ENCODE measurements around the gene DUSP22. TPM values are rescaled to one million over a fixed set of nuclear protein-coding genes. Genes with fewer than 3 reads are reported as not detected.

DUSP22 gene
- total and polyA plus RNA-seq, 2 of the 8 experiments (the other 6 are each of a cell fraction or from before 2014, with no cell fraction given) = 15.5 to 32.4 TPM

GRCh38 chr6:397056-397455, 104.8 kb downstream of the DUSP22 start:
- Histone ChIP-seq H2AK5ac (ENCODE audit: low read depth, low read length) (no peak overlapping the region), H3K14ac (ENCODE audit: insufficient read length) (no peak overlapping the region), H4K91ac (replicated peaks; ENCODE audit: insufficient read length, low read length) (no peak overlapping the region), H2BK20ac (ENCODE audit: low read length) (no peak overlapping the region), H3K4ac (replicated peaks; ENCODE audit: insufficient read length, low read depth, low read length) (no peak overlapping the region), H2BK5ac (ENCODE audit: low read depth, low read length) (no peak overlapping the region), H2AFZ (ENCODE audit: low read length) (no peak overlapping the region), H4K8ac (ENCODE audit: extremely low read depth, insufficient read depth, low read length) (no peak overlapping the region), H2BK12ac (ENCODE audit: low read depth, low read length) (no peak overlapping the region), H3K23me2 (ENCODE audit: low read depth, low read length) (peaks cover 9% of the 10 kb centered on the region; the same call in 1 of the 2 replicates), H3K27ac (ENCODE audit: low read depth, low read length) (no peak overlapping the region), H3K4me1 (replicated peaks in 1 of 4; ENCODE audit: control insufficient read depth in 3 of 4, insufficient read depth in 4 of 4, low read length in 3 of 4) (peaks cover 2 to 6% (median 3%) of the 10 kb centered on the region in 4 experiments; a peak in 4 of 7 replicates), H3K9ac (replicated peaks in 1 of 4; ENCODE audit: extremely low read depth in 1 of 4, low read depth in 3 of 4, low read length in 3 of 4) (no peak overlapping the region), H4K5ac (ENCODE audit: insufficient read length, low read depth, low read length) (no peak overlapping the region), H3K79me1 (ENCODE audit: low read depth, low read length) (no peaks in the 10 kb centered on the region), H3K18ac (ENCODE audit: extremely low read depth, low read length) (no peak overlapping the region), H2BK15ac (ENCODE audit: low read length) (no peak overlapping the region), H3K56ac (replicated peaks; ENCODE audit: insufficient read length, low read depth, low read length) (no peak overlapping the region), H3K79me2 (ENCODE audit: control insufficient read depth in 1 of 2, insufficient read depth in 2 of 2, low read length in 2 of 2) (no peaks in the 10 kb centered on the region), H2BK120ac (replicated peaks; ENCODE audit: low read depth, low read length) (no peak overlapping the region), H3K4me3 (ENCODE audit: extremely low read depth in 1 of 4, insufficient read depth in 2 of 4, low read depth in 3 of 4, low read length in 4 of 4) (no peak overlapping the region), H3K9me3 (ENCODE audit: insufficient read depth in 2 of 2, low read depth in 1 of 2, low read length in 1 of 2) (no peaks in the 10 kb centered on the region), H3K4me2 (ENCODE audit: insufficient read depth in 1 of 2, low read depth in 2 of 2, low read length in 2 of 2) (no peak overlapping the region), H4K20me1 (replicated peaks in 1 of 2; ENCODE audit: control insufficient read depth in 1 of 2, insufficient read depth in 2 of 2, low read length in 2 of 2) (peaks cover 0 to 9% of the 10 kb centered on the region in 2 experiments), H3K23ac (ENCODE audit: insufficient read length) (no peak overlapping the region), H3K27me3 (replicated peaks in 1 of 4; ENCODE audit: control insufficient read depth in 3 of 4, extremely low read depth in 1 of 4, insufficient read depth in 3 of 4, low read length in 3 of 4) (peaks cover 28 to 38% (median 32%) of the 10 kb centered on the region in 4 experiments), H3K36me3 (ENCODE audit: control insufficient read depth in 2 of 4, insufficient read depth in 4 of 4, low read length in 3 of 4) (peaks cover 0 to 8% (median 0%) of the 10 kb centered on the region in 4 experiments; a peak in 1 of 8 replicates)
- ChIA-PET CTCF (ENCODE audit: partially characterized antibody) (interaction anchor here (0.9 to 2.1 kb wide), 4 partner anchors 12 to 305 kb away, joined by 3 to 10 read pairs (median 5); no protein-coding TSS in a partner anchor), POLR2A (ENCODE audit: partially characterized antibody) (no interaction called here)
- no peak for DNase-seq (ENCODE audit: low read depth in 1 of 2, low spot score in 2 of 2)
- TF ChIP-seq HDAC6 (IDR thresholded peaks at IDR 0.05; ENCODE audit: low read depth, low read length) (no peak), BACH1 (IDR thresholded peaks at IDR 0.05; ENCODE audit: low read length) (no peak), CEBPB (IDR thresholded peaks at IDR 0.05; ENCODE audit: low read depth, low read length) (no peak), RXRA (IDR thresholded peaks at IDR 0.05; ENCODE audit: insufficient read depth, low read depth, low read length) (no peak)
- FAIRE-seq = no peak
- 85% methylated on average over 13 of the region's 13 CpGs; no CpG with 5 or more reads in 1 of the 2 experiments for WGBS, 2 experiments (ENCODE audit: extremely low coverage in 1 of 2, insufficient coverage in 1 of 2, insufficient read length in 1 of 2, insufficient replicate concordance in 2 of 2, low coverage in 1 of 2, low lambda C conversion rate in 2 of 2, missing lambda C conversion rate in 1 of 2)
